ENCODE data around the gene CUL3.
"Not testable (repeated sequence)": the region's sequence is repeated elsewhere in the genome, so short reads cannot be mapped to it uniquely, and the experiment has no call there.

Gene CUL3

DNA sequence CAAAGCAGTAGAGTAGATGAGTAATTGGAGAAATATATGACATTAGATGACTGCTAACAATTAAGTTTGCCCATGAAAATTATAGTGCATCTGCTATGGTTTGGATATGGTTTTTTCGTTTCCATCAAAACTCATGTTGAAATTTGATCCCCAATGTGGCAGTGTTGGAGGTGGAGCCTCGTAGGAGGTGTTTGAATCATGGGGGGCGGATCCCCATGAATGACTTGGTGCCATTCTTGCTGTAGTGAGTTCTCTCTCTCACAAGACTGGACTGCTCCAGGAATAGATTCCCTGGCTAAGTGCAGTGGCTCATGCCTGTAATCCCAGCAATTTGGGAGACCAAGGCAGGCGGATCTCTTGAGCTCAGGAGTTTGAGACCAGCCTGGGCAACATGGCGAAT lies 9.7 kb upstream of the CUL3 start:
- H3K4me3 Mint-ChIP-seq, result no peak overlapping the region
- H3K36me3 Mint-ChIP-seq, result no peaks in the 10 kb centered on the region
- H3K27me3 Mint-ChIP-seq, result peaks cover 1% of the 10 kb centered on the region
- H3K4me1 Mint-ChIP-seq (ENCODE audit: low read depth), result no peaks in the 10 kb centered on the region
- H3K9me3 Mint-ChIP-seq (ENCODE audit: low read depth), result no peaks in the 10 kb centered on the region
- H3K27ac Mint-ChIP-seq, result no peak overlapping the region

DNA sequence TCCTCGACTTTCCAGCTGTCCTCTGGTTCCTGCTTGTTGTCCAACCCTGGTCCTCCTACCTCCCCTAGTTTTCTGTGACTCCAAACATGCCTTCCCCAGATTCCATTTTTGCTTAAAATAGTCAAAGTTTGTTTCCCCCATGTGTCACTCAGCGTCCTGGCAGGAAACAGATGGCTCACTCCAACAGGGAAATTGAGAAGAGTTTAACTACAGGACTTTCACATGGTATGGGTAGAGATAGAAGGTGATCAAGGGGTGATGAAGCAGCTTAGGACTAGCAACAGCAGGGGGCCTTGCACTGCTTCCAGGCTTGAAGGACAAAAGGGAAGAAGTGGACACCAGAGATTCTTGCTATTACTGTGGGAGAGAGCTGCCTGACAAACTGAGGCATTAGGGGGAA lies 6.1 kb upstream of the CUL3 start:
- Mint-ChIP-seq H3K36me3 (no peaks in the 10 kb centered on the region), H3K27me3 (peaks cover 1% of the 10 kb centered on the region), H3K9me3 (ENCODE audit: low read depth) (no peaks in the 10 kb centered on the region), H3K27ac (no peak overlapping the region), H3K4me3 (no peak overlapping the region), H3K4me1 (ENCODE audit: low read depth) (peaks cover 2% of the 10 kb centered on the region)

DNA sequence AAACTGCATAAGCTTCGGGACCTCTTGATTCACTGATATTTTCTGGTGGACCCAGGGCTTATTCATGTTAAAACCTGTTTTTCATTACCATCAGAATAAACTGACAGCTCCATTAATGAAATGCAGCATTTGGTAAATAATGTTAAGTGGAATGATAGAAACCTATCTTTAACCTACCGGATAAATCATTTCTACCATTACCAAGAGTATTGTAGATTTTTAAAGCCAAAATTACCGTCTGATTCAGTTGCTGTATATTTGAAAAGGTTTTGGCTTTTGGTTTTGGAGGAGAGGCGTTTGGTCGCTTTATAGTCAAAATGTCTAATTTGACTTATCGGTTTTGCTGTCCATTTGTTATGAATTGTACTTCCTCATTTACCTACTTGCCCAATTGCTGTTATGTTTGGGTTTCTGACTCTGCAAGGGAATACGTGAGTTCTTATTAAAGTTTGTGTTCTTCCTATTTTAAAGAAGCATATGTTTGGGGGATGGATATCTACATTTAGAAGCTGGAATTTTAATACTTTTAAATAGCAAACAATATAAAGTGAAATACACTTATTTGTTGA lies 1.0 kb upstream of the CUL3 start:
- peak overlapping the region; percentile 24 for H3K27ac Mint-ChIP-seq
- H3K9me3 Mint-ChIP-seq (ENCODE audit: low read depth), result no peaks in the 10 kb centered on the region
- H3K4me3 Mint-ChIP-seq, result peak overlapping the region; percentile 92
- no peaks in the 10 kb centered on the region for H3K27me3 Mint-ChIP-seq
- H3K36me3 Mint-ChIP-seq, result no peaks in the 10 kb centered on the region
- H3K4me1 Mint-ChIP-seq (ENCODE audit: low read depth), result peaks cover 30% of the 10 kb centered on the region

DNA sequence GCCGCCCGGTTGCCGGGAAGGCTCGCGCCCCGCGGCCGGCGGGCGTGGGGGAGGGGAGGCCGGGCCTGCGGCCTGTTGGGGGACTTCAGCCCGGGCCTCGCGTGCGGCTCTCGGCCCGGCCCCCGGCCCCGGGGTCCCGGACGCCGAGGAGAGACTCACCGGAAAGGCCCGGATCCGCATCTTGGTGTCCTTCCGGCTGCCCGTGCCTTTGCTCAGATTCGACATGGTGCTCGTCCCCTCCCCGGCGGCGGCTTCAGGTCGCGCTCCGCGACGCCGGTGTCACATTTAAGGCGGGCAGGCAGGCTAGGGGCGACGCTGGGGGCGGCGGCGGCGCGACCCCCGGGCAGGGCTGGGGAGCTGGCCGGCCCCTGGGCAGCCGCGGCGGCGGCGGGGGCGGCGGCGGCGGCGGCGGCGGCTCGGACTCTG lies 365 bp downstream of the CUL3 start:
- Mint-ChIP-seq H3K4me3 (peak overlapping the region; percentile 82), H3K27ac (peak overlapping the region; percentile 81), H3K9me3 (ENCODE audit: low read depth) (no peaks in the 10 kb centered on the region), H3K4me1 (ENCODE audit: low read depth) (peaks cover 43% of the 10 kb centered on the region), H3K36me3 (no peaks in the 10 kb centered on the region), H3K27me3 (no peaks in the 10 kb centered on the region)

DNA sequence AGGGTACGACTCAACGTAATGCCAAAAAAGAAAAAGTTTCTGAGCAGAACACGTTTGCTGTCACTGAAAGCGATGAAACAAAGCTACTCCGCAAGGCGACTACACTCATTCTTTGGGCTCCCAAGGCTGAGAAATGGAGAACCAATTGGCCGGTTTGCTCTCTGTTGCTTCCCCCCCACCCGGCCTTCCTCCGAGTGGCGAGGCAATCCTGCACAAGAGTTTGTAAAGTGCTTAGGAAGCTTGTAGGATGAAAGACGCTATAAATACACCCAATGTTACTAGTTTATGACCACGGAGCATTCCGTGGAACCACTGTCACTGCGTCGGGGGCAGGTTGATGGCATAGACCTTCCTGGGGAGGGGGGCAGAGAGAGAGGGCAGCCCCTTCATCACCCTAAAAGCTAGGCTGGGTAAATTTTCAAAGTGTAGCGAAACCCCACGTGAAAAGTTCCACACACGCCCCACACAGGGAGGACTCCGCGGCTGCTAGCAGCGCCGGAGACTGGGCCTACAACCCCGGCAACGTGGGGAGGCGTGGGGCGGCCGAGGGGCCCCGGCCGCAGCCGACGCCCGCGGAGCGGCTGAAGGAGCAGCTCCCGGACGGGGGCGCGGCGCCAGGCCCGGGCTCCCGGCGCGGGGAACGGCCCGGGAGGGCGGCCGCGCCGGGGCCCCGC lies 915 bp downstream of the CUL3 start:
- Mint-ChIP-seq H3K36me3 (no peaks in the 10 kb centered on the region), H3K4me3 (peak overlapping the region; percentile 99), H3K4me1 (ENCODE audit: low read depth) (peaks cover 48% of the 10 kb centered on the region), H3K9me3 (ENCODE audit: low read depth) (no peaks in the 10 kb centered on the region), H3K27me3 (no peaks in the 10 kb centered on the region), H3K27ac (peak overlapping the region; percentile 95)

DNA sequence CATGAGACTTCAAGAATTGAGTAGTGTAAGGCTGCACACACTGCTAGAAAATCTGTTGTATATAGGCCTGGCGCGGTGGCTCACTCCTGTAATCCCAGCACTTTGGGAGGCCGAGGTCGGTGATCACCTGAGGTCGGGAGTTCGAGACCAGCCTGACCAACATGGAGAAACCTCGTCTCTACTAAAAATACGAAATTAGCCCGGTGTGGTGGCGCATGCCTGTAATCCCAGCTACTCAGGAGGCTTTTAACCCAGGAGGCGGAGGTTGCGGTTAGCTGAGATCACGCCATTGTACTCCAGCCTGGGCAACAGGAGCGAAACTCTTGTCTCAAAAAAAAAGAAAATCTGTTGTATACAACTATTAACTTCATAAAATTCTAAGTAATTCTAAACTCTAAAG lies 2.1 kb downstream of the CUL3 start:
- not testable (repeated sequence) for H3K27ac Mint-ChIP-seq; H3K9me3 Mint-ChIP-seq (ENCODE audit: low read depth); H3K36me3 Mint-ChIP-seq; H3K27me3 Mint-ChIP-seq
- Mint-ChIP-seq H3K4me3 (peak overlapping the region; percentile 99), H3K4me1 (ENCODE audit: low read depth) (peaks cover 60% of the 10 kb centered on the region)

DNA sequence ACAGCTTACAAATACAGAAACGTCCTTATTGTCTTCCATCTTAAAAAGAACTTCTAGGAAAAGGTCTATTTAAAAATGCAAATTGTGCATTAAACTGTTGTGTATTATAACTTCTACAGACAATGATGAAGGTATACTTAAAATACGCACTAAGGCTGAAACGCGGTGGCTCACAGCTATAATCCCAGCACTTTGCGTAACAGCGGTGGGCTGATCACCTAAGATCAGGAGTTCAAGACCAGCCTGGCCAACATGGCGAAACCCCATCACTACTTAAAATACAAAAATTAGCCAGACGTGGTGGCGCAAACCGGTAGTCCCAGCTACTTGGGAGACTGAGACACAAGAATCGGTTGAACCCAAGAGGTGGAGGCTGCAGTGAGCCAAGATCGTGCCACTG lies 4.9 kb downstream of the CUL3 start:
- Mint-ChIP-seq H3K9me3 (ENCODE audit: low read depth) (no peaks in the 10 kb centered on the region), H3K27ac (peak overlapping the region; percentile 10), H3K4me3 (peak overlapping the region; percentile 63)

DNA sequence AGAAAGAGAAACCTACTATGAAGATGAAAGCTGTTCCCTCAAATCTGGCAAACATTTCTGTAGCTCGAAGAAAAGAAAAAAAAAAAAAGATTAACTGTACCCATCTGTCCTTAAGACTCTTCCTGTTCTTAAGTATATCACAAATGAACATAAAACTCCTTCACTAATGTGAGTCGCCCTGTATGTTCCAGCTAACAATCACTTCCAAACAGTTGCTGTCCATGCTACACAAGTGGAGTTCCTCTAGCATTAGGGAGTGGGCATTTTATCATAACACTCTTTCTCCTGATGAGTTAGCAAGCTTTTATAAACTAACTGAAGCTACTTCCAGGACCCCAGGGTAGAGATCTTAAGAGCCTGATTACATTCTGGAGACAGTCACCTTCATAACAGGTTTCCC lies 5.8 kb downstream of the CUL3 start:
- H3K27me3 Mint-ChIP-seq, result no peaks in the 10 kb centered on the region
- no peaks in the 10 kb centered on the region for H3K9me3 Mint-ChIP-seq (ENCODE audit: low read depth)
- H3K27ac Mint-ChIP-seq, result peak overlapping the region; percentile 43

More for the DNA sequence above, 4.9 kb downstream of the CUL3 start:
- Mint-ChIP-seq H3K27me3 (no peaks in the 10 kb centered on the region), H3K36me3 (peaks cover 2% of the 10 kb centered on the region), H3K4me1 (ENCODE audit: low read depth) (peaks cover 82% of the 10 kb centered on the region)

DNA sequence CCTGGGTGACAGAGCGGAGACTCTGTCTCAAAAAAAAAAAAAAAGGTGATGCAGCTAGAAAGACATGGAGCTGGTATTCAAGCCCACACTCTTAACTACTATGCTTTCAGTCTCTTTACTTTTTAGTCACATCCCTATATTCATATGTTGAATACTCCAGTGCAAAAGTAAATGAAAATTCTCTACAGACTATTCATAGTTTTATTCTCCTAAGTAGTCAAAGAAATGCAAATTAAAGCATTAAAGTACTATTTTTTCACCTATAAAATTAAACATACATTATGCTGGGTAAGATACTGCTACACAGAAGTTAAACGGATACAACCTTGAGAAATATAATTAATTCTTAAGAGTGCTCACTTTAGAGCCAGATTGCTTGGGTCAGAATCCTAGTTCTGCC lies 7.6 kb downstream of the CUL3 start:
- Mint-ChIP-seq H3K36me3 (peaks cover 2% of the 10 kb centered on the region), H3K4me3 (peak overlapping the region; percentile 17), H3K4me1 (ENCODE audit: low read depth) (peaks cover 93% of the 10 kb centered on the region), H3K27me3 (no peaks in the 10 kb centered on the region), H3K9me3 (ENCODE audit: low read depth) (no peaks in the 10 kb centered on the region), H3K27ac (no peak overlapping the region)

More for the DNA sequence above, 5.8 kb downstream of the CUL3 start:
- H3K36me3 Mint-ChIP-seq, result peaks cover 2% of the 10 kb centered on the region
- H3K4me3 Mint-ChIP-seq, result peak overlapping the region; percentile 63
- peaks cover 90% of the 10 kb centered on the region for H3K4me1 Mint-ChIP-seq (ENCODE audit: low read depth)

DNA sequence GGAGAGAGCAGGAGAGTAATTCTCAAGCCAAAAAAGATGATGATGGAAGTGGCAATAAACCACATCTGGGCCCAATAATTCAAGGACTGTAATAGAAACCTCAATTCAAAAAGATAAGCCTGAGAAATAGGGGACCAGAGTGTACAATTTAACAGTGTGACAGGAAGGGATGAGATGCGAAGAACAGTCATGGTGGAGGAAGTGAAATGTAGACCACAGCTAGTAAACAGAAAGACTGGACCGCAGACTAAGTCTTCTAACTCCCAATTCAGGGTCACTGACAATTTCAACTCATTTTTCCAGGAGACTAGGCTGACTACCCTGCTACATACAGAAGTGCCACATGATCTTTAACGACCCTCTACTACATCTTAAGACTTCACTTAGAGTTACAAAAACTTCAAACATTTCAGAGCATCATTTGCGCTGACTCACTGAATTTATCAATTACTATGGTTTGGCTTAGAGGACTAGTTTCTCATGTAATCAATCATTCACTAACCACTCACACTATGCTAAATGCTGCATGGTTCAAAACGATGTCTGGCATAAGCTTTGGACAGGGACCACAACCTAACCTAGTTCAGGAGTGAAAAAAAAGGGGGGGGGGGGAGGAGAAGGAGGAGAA lies 9.0 kb downstream of the CUL3 start:
- Mint-ChIP-seq H3K9me3 (ENCODE audit: low read depth) (no peaks in the 10 kb centered on the region), H3K4me1 (ENCODE audit: low read depth) (peaks cover 96% of the 10 kb centered on the region), H3K27ac (peak overlapping the region; percentile 64), H3K36me3 (peaks cover 2% of the 10 kb centered on the region), H3K4me3 (peak overlapping the region; percentile 71), H3K27me3 (no peaks in the 10 kb centered on the region)

DNA sequence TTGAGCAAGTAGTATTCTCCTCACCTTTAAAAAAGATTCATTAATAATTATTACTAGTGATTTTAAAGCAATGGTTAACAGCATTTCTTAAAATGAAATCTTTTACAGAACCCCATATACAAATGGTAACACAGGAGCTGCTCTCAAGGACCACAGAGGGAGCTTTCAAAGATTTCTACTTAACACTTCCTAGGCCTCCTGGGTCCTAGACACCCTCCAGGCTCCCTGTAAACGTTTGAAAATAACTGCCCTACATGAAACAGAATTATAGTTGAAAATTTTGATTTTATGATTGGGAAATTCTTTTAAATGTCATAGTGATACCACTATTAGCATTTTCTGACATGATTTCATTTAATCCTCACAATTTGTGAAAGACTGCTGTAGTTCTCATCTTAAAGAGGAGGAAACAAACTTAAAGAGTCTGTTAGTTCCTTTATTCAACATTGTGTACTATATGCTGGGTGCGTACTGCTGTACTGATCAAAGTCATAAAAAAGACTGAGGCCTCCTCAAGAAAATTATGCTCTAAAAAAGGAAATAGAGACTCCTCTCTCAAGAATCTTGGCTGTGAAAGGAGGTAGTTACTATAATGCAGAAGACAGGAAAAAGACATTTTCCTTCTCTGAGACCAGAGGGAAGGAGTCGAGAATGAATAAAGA lies 10.6 kb downstream of the CUL3 start:
- Mint-ChIP-seq H3K9me3 (ENCODE audit: low read depth) (no peaks in the 10 kb centered on the region), H3K36me3 (peaks cover 2% of the 10 kb centered on the region), H3K4me1 (ENCODE audit: low read depth) (peaks cover 96% of the 10 kb centered on the region), H3K27ac (peak overlapping the region; percentile 66), H3K4me3 (peak overlapping the region; percentile 71), H3K27me3 (no peaks in the 10 kb centered on the region)

DNA sequence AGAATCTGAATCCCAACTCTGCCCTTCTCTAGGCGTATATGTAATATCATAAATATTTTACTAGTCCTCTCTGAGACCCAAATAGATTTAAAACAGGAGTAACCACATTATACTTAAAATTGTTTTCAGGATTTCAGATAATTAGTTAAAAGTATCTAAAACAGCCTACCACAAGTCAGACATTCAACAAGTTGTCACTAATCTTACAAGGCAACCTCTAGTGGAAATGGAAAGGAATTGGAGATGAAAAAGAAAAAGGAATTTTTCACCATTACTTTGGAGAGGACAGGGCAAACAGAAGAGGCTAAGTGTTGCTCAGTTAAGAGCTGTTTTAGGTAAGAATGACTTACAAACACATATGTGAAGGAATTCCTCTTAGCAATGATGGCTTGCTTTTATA lies 11.4 kb downstream of the CUL3 start:
- Mint-ChIP-seq H3K27ac (no peak overlapping the region), H3K36me3 (peaks cover 2% of the 10 kb centered on the region), H3K4me1 (ENCODE audit: low read depth) (peaks cover 97% of the 10 kb centered on the region), H3K9me3 (ENCODE audit: low read depth) (no peaks in the 10 kb centered on the region), H3K4me3 (peak overlapping the region; percentile 63), H3K27me3 (no peaks in the 10 kb centered on the region)

DNA sequence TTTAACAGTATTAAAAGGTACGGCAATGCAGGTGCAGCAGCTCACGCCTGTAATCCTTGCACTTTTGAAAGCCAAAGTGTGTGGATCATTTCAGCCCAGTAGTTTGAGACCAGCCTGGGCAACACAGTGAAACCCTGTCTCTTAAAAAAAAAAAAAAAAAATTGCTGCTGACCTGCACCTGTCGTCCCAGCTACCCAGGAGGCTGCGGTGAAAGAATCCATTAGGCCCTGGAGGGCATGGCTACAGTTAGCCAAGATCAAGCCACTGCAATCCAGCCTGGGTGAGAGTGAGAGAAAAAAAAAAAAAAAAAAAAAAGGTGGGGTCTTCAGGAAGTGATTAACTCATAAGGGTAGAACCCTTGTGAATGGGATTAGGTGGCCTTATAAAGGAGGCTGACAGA lies 12.8 kb downstream of the CUL3 start:
- Mint-ChIP-seq H3K4me3 (peak overlapping the region; percentile 61), H3K27me3 (no peaks in the 10 kb centered on the region), H3K36me3 (peaks cover 9% of the 10 kb centered on the region), H3K27ac (no peak overlapping the region), H3K4me1 (ENCODE audit: low read depth) (peaks cover 95% of the 10 kb centered on the region), H3K9me3 (ENCODE audit: low read depth) (no peaks in the 10 kb centered on the region)

DNA sequence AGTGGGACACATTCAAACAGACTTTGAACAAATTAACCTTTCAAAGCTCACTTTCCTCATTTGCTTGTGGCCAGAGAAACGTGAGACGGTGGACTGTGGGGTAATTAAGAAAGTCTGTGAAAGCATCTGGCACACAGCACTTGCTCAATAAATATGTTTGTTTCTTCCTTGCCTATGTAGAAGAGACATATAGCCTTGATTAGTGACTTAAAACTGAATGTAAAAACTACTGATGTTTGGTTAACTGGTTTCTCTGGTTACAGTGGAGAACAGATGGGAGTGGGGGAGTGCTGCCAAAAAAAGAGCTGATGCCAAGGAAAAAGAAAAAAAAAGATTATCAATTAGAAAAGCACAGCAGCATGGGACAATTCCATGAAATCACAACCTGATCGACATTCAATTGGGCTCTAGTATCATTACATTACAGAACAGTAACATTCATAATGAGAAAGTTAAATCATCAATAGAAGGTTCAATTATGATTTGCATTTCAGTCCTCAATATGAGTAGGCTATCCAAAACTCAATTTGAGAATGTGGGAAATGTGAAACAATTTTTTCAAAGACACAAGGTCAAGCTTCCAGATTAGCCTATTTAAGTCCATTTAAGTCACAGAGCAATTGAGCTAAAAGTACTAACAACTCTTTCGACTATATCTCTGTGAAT lies 14.7 kb downstream of the CUL3 start:
- H3K27ac Mint-ChIP-seq, result peak overlapping the region; percentile 13
- H3K9me3 Mint-ChIP-seq (ENCODE audit: low read depth), result no peaks in the 10 kb centered on the region
- H3K36me3 Mint-ChIP-seq, result peaks cover 17% of the 10 kb centered on the region
- H3K27me3 Mint-ChIP-seq, result no peaks in the 10 kb centered on the region
- peak overlapping the region; percentile 58 for H3K4me3 Mint-ChIP-seq
- H3K4me1 Mint-ChIP-seq (ENCODE audit: low read depth), result peaks cover 91% of the 10 kb centered on the region

DNA sequence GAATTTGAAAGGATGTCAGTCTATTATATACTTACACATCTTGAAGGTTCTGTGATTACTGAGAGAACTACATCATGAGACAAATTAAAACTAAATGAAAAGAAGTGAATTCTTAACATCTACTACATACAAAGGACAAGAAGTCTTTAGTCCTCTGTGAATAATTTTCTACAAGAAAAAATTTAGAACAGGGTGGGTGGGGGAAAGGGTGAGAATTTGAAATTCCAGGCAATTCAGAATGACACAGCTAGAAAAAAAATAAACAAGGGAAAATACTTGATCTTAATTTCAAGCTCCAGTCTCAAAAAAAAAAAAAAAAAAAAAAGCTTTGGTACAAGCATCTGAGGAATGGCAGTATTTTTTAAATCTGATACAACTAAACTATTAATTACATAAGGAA lies 15.5 kb downstream of the CUL3 start:
- Mint-ChIP-seq H3K9me3 (ENCODE audit: low read depth) (no peaks in the 10 kb centered on the region), H3K4me1 (ENCODE audit: low read depth) (peaks cover 91% of the 10 kb centered on the region), H3K36me3 (peaks cover 20% of the 10 kb centered on the region), H3K27me3 (no peaks in the 10 kb centered on the region), H3K4me3 (no peak overlapping the region), H3K27ac (no peak overlapping the region)
